Activated B cell treated with CpG ODN at 0.5 μM for 24 hours (primary cell): ENCODE results near the gene SLC6A8. TPM values are rescaled to one million over a fixed set of nuclear protein-coding genes. Genes with fewer than 3 reads are reported as not detected.

Experiments
- ATAC-seq: fragments of 200-7000 bp; cut with Tn5 transposase; one replicate; pipeline ENCODE4 v1.10.0; 2021; ENCODE audit warnings: low read depth, mild to moderate bottlenecking, moderate library complexity
- CTCF ChIA-PET: fragments of 350-600 bp; sonication (Branson Sonifier 250); formaldehyde crosslinking; loops from one replicate; lab custom pipeline; 2021; ENCODE audit warnings: antibody characterized with exemption; lab: Charles Lee
- POLR2A ChIA-PET: fragments of 350-600 bp; sonication (Branson Sonifier 250); formaldehyde crosslinking; loops from one replicate; lab custom pipeline; 2021; ENCODE audit warnings: antibody characterized with exemption; lab: Charles Lee
- DNase-seq: peaks from one replicate; pipeline ENCODE4 v3.0.0; 2022
- H3K27ac Mint-ChIP-seq: one replicate; pipeline ENCODE4 v1.8.0; 2020; ENCODE audit warnings: mixed read lengths
- H3K27me3 Mint-ChIP-seq: one replicate; pipeline ENCODE4 v1.8.0; 2021; ENCODE audit warnings: mixed read lengths
- H3K36me3 Mint-ChIP-seq: one replicate; pipeline ENCODE4 v1.8.0; 2021; ENCODE audit warnings: low read depth, mixed read lengths
- H3K4me1 Mint-ChIP-seq: one replicate; pipeline ENCODE4 v1.8.0; 2021; ENCODE audit warnings: mixed read lengths
- H3K4me3 Mint-ChIP-seq: one replicate; pipeline ENCODE4 v1.8.0; 2020; ENCODE audit warnings: mild to moderate bottlenecking, mixed read lengths
- H3K9me3 Mint-ChIP-seq: one replicate; pipeline ENCODE4 v1.8.0; 2020; ENCODE audit warnings: mixed read lengths
- CTCF ChIP-seq: fragments of 200-600 bp; IDR thresholded peaks from one replicate; pipeline ENCODE4 v1.8.0; 2022; ENCODE audit warnings: antibody characterized with exemption, mild to moderate bottlenecking
- intact Hi-C: fragments of 100-400 bp; cut with micrococcal nuclease; formaldehyde crosslinking; loops from one replicate; pipeline ENCODE4 v1.15.1; 2024
- total RNA-seq: library from RNA; stranded (reverse); gene quantifications from 2 replicates; pipeline ENCODE4 v1.2.3, GENCODE V29; 2022

The SLC6A8 gene
- total RNA-seq, 1 donor from 2014 or later: 1.2 TPM

GRCh38 chrX:153685156-153685536 is 2.6 kb upstream of the SLC6A8 start:
- no peaks in the 10 kb centered on the region for H3K36me3 Mint-ChIP-seq
- ATAC-seq (no peak), DNase-seq (no peak)
- H3K4me1 Mint-ChIP-seq: no peaks in the 10 kb centered on the region
- no peak for TF ChIP-seq CTCF
- H3K27me3 Mint-ChIP-seq: peaks cover 5% of the 10 kb centered on the region
- no peak overlapping the region for H3K27ac Mint-ChIP-seq
- H3K9me3 Mint-ChIP-seq: no peaks in the 10 kb centered on the region
- POLR2A ChIA-PET: interaction anchor here (0.6 kb wide), 1 partner anchor 152 kb away, joined by 3 read pairs; no protein-coding TSS in a partner anchor
- no peak overlapping the region for H3K4me3 Mint-ChIP-seq
- intact Hi-C loops: loop anchor here (5.0 to 10.0 kb wide), 2 partner anchors 37 to 80 kb away; partner anchors contain the start of genes ABCD1, BCAP31 and PLXNB3
- CTCF ChIA-PET: no interaction called here

GRCh38 chrX:153685751-153686696 is 1.7 kb upstream of the SLC6A8 start:
- no peak for TF ChIP-seq CTCF
- H3K4me3 Mint-ChIP-seq: no peak overlapping the region
- DNase-seq: no peak
- CTCF ChIA-PET: interaction anchor here (1.2 kb wide), 1 partner anchor 261 kb away, joined by 3 read pairs; no protein-coding TSS in a partner anchor
- H3K9me3 Mint-ChIP-seq: no peaks in the 10 kb centered on the region
- ATAC-seq: no peak
- H3K27me3 Mint-ChIP-seq: peaks cover 3% of the 10 kb centered on the region
- no peaks in the 10 kb centered on the region for H3K4me1 Mint-ChIP-seq
- intact Hi-C loops: loop anchor here (2.0 to 10.0 kb wide), 3 partner anchors 36 to 261 kb away; partner anchors contain the start of genes ABCD1, BCAP31 and PLXNB3
- no peak overlapping the region for H3K27ac Mint-ChIP-seq
- H3K36me3 Mint-ChIP-seq: no peaks in the 10 kb centered on the region
- POLR2A ChIA-PET: no interaction called here

GRCh38 chrX:153686711-153687110 is 1.0 kb upstream of the SLC6A8 start:
- POLR2A ChIA-PET: interaction anchor here (1.0 kb wide), 1 partner anchor 40 kb away, joined by 3 read pairs; no protein-coding TSS in a partner anchor
- no peak for ATAC-seq
- no peak for TF ChIP-seq CTCF

GRCh38 chrX:153688071-153688470 is 345 bp downstream of the SLC6A8 start:
- ChIA-PET CTCF (no interaction called here), POLR2A (no interaction called here)
- intact Hi-C loops: loop anchor here (5.0 to 10.0 kb wide), 2 partner anchors 34 to 77 kb away; partner anchors contain the start of genes ABCD1, BCAP31 and PLXNB3
- Mint-ChIP-seq H3K9me3 (no peaks in the 10 kb centered on the region), H3K27ac (no peak overlapping the region), H3K27me3 (peaks cover 3% of the 10 kb centered on the region), H3K4me1 (no peaks in the 10 kb centered on the region), H3K36me3 (no peaks in the 10 kb centered on the region), H3K4me3 (no peak overlapping the region)
- ATAC-seq (peak; percentile 28), DNase-seq (no peak)
- TF ChIP-seq CTCF: no peak

More at GRCh38 chrX:153686711-153687110, 1.0 kb upstream of the SLC6A8 start:
- no peak for DNase-seq
- Mint-ChIP-seq H3K27me3 (peaks cover 3% of the 10 kb centered on the region), H3K4me3 (no peak overlapping the region), H3K4me1 (no peaks in the 10 kb centered on the region), H3K27ac (no peak overlapping the region), H3K9me3 (no peaks in the 10 kb centered on the region), H3K36me3 (no peaks in the 10 kb centered on the region)
- intact Hi-C loops: loop anchor here (2.0 to 10.0 kb wide), 3 partner anchors 36 to 260 kb away; partner anchors contain the start of genes ABCD1, BCAP31 and PLXNB3
- CTCF ChIA-PET: interaction anchor here (1.1 to 1.2 kb wide), 2 partner anchors 18 to 261 kb away, joined by 3 read pairs; no protein-coding TSS in a partner anchor

- DNase-seq (no peak), ATAC-seq (no peak)
- ChIA-PET CTCF (no interaction called here), POLR2A (no interaction called here)
- TF ChIP-seq CTCF: no peak
- Mint-ChIP-seq H3K27me3 (peaks cover 3% of the 10 kb centered on the region), H3K27ac (no peak overlapping the region), H3K4me3 (no peak overlapping the region), H3K9me3 (no peaks in the 10 kb centered on the region), H3K4me1 (no peaks in the 10 kb centered on the region), H3K36me3 (no peaks in the 10 kb centered on the region)
- intact Hi-C loops: loop anchor here (5.0 to 10.0 kb wide), 2 partner anchors 34 to 76 kb away; partner anchors contain the start of genes ABCD1, BCAP31 and PLXNB3
Measured at GRCh38 chrX:153688506-153688905, 780 bp downstream of the SLC6A8 start.
